Measurements from ENCODE around the gene RBM26. TPM values are rescaled to one million over a fixed set of nuclear protein-coding genes. Genes with fewer than 3 reads are reported as not detected.

The RBM26 gene, protein sequence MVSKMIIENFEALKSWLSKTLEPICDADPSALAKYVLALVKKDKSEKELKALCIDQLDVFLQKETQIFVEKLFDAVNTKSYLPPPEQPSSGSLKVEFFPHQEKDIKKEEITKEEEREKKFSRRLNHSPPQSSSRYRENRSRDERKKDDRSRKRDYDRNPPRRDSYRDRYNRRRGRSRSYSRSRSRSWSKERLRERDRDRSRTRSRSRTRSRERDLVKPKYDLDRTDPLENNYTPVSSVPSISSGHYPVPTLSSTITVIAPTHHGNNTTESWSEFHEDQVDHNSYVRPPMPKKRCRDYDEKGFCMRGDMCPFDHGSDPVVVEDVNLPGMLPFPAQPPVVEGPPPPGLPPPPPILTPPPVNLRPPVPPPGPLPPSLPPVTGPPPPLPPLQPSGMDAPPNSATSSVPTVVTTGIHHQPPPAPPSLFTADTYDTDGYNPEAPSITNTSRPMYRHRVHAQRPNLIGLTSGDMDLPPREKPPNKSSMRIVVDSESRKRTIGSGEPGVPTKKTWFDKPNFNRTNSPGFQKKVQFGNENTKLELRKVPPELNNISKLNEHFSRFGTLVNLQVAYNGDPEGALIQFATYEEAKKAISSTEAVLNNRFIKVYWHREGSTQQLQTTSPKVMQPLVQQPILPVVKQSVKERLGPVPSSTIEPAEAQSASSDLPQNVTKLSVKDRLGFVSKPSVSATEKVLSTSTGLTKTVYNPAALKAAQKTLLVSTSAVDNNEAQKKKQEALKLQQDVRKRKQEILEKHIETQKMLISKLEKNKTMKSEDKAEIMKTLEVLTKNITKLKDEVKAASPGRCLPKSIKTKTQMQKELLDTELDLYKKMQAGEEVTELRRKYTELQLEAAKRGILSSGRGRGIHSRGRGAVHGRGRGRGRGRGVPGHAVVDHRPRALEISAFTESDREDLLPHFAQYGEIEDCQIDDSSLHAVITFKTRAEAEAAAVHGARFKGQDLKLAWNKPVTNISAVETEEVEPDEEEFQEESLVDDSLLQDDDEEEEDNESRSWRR
- 40.7 and 43.2 TPM in 2 replicates for total RNA-seq
- polyA plus RNA-seq (2012): 14.2 TPM

DNA sequence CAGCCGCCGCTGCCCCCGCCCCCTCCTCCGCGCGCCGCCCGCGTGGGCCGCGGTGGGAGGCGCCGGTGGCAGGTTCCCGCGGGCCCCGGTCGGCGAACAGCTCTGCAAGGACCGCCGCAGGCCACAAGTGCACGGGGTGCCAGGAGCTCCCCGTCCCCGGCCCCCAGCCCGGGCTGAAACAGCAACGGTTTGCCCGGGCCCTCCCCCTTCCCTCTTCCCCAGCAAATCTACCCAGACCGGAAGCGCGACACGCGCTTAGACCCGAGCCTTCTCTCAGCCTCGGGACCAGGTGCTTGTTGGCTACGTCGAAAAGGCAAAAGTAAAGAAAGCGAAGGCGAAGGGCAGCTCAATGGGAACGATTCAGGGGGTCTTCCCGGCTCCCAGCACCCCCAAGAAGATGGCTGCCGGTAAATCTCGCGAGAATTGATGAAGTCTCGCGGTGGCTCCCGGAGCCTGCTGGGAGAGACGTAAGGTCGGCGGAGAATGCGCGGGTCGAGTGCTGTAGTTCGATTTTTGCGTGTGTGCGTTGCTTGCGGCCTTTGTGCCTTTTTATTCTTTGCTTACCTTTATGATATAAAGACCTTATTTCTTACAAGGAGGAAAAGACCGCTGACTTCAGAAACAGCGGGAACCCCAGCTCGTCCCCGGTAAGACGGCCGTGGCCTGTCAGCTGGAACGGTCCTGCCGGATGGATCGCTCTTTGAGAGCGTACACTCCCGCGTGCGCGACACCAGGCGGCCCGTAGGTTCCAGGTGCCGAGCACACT lies at the start of gene RBM26:
Gene RBM26, minus strand, starts transcription at position 425 of the 766 bp plus-strand sequence. CDS start 481 bp downstream, outside the sequence.
- peak; percentile 98 for DNase-seq (ENCODE audit: low read depth)

DNA sequence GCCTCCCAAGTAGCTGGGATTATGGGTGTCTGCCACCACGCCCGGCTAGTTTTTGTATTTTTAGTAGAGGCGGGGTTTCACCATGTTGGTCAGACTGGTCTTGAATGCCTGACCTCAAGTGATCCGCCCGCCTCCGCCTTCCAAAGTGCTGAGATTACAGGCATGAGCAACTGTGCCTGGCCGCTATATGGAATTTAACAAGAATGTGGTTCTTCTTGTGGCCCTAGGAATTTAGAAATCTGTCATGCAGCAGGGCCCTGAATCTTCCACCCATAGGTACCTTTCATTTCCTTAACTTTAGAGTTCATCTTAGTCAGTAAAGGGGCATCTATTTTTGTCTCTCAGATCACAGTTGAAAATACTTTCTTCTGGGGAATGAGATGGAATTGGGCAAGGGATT lies 49.3 kb upstream of the RBM26 start:
- peak; percentile 53 for DNase-seq (ENCODE audit: low read depth)

DNA sequence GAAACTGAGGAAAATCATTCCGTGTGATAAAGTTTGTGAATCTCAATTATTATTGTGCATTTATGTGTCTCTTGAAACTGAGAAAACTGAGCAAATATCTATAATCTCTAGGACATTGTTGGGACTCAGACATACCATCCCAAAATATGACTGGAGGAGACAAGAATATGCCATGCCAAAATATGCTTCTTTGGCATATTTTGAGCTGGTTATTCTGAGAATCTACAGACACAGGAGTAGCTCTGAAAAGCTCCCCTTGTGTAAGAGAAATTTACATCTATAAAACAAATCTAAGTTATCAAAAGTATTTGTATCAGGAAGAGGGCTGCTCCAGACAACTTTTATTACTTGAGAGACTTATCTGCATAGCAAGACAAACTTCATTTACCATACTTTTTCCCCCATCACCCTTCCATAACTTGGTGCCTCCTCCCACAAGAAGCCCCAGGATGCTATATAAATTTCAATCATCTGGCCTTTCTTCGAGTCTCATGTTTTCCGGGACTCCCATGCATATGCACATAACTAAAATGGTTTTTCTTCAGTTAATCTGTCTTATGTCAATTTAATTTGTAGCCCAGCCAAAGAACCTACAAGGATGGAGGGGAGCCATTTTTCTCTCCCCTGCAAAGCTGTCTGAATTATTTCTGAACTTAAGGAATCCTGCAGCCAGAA lies 46.3 kb upstream of the RBM26 start:
- DNase-seq (ENCODE audit: low read depth): no peak

DNA sequence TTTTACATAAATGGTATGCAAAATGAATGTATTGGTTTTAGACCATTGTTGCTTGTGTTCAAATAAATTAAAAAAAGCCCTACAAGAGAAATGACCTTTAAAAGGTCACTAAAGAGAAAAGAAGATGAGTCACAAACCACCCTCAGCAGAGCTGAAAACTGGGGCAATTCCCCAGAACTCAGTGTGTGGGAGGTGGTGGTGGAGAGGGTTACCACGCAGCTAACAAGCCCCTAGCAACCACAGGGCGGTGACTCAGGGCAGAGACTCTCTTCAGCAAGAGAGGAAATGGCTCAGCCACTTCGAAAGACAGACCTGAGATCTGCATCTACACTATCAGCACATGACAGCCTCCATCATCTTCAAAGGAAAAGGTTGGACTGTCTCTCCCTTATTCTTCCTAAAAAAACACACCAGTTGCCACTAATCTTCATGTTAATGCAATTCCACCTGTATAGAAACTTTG lies 45.5 kb upstream of the RBM26 start:
- peak; percentile 53 for DNase-seq (ENCODE audit: low read depth)

DNA sequence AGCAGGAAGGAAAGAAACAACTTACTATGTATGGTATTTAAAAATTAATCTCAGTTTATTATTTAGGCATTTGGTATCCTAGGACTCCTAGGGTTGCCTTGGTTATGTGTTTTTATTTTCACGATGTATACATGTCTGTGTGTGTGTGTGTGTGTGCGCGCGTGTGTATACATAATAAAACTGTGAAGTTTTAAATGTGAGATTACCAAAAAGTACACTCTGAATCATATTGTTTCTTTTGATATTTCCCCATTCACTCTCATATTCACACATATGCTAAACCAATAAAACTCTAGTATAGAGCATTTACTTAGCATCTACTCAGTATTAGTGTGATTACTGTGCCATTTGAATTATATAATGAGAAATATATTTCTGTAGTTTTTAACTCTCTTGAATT lies 44.1 kb upstream of the RBM26 start:
- no peak for DNase-seq (ENCODE audit: low read depth)

DNA sequence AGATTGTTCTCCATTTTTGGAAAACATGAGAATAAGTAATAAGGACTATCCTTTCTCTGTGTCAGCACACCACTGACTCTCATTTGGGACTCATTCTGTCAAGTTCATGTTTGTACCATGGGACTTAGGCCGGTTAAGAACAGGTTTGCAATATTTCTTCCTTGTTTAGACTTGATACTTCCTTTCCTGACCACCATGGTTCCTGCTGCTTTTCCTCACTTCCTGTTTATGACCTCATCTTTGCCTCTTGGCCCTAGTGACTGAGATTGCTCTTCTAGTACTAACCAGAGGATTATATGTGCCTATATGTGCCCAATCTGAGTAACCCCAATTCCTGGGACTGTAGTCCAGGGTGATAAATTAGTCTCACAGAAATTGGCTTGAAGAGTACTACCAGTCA lies 42.4 kb upstream of the RBM26 start:
- DNase-seq (ENCODE audit: low read depth): no peak

DNA sequence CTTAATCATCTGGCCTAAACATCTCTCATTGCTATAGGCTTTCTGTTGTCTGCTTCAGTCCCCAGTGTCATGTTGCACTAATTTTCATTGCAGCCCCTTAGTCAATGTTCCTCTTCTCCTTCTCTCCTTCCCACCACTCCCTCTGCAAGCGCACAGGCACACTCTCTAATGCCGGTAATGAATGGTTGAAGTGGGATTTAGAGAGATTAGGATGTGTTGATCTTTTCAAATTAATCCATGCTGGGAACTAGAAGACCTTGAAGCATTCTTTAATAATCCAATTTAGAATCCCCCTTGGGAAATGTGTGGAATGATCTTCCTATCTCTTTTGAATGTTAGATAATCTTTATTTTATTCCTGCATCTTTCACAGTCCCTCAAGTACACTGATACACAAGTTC lies 41.7 kb upstream of the RBM26 start:
- no peak for DNase-seq (ENCODE audit: low read depth)

DNA sequence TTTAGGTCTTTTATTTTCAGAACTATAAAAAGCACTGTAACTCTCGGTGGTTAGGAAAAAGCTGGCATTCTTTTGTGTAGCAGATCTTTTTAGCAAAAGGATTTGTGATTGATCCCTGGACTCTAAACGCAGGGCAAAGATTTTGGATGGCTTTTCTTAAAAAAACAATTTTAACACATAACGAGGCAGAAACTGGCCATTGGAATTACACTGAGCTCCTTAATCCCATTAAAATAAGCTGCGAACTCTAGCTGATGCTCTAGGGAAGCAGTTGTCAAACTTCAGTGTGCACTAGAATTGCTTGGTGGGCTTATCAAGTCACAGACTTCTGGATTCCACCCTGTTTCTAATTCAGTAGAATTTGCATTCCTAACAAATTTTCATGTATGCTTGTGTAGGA lies 41.1 kb upstream of the RBM26 start:
- DNase-seq (ENCODE audit: low read depth): no peak

DNA sequence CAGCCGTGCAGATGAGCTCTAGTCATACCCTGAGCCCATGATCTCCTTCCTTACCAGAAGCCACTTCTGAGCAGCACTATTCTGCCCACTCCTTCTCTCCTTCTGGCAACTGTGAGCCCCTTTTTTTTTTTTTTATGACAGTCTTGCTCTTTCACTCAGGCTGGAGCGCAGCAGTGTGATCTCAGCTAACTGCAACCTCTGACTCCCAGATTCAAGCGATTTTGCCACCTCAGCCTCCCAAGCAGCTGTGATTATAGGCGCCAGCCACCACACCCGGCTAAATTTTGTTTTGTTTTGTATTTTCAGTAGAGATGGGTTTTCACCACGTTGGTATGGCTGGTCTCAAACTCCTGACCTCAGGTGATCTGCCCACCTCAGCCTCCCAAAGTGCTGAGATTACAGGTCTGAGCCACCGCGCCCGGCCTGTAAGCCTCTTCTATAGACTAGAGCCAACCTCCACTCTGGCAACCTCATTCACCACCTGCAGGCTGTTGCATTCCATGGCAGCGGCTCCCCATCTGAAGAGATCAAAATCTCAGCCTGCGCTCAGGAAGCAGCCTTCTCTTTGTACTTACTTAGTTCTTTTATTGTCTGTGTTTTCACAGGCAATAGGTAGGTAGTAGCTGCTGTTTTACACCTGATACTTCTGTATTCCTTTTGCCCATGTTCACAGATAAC lies 40.1 kb upstream of the RBM26 start:
- no peak for DNase-seq (ENCODE audit: low read depth)

DNA sequence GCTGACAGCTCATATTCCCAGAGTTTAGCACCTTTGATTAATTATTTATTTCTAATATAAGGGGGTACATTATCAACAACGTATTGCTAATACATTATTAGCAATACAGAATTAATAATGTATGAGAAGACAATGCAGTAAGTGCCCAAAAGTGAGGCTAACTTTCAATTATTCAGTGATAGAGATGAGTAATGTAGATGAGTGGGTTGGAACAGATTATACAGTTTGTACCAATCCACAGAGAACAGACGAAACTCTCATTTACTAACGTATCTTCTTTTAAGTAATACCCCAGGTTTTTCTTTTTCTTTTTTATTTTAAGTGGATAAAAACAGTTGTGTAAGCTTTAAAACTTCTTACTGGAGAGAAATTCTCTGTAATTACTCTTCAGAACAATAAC lies 36.7 kb upstream of the RBM26 start:
- no peak for DNase-seq (ENCODE audit: low read depth)

DNA sequence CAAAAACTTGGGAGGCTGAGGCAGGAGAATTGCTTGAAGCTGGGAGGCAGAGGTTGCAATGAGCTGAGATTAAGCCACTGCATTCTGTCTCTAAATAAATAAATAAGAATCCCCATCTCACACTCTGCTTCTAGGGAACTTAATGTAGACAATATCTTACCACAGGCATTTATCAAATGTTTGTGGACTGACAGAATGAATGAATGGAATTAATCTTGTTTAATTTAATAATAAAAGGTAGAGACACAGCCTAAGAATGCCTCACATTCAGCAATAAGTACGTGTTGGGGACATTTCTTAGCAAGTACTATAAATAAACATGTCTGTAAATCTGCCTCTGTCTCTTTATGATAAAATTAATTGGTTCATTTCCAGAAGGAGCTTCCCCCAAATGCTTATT lies 36.2 kb upstream of the RBM26 start:
- DNase-seq (ENCODE audit: low read depth): no peak

DNA sequence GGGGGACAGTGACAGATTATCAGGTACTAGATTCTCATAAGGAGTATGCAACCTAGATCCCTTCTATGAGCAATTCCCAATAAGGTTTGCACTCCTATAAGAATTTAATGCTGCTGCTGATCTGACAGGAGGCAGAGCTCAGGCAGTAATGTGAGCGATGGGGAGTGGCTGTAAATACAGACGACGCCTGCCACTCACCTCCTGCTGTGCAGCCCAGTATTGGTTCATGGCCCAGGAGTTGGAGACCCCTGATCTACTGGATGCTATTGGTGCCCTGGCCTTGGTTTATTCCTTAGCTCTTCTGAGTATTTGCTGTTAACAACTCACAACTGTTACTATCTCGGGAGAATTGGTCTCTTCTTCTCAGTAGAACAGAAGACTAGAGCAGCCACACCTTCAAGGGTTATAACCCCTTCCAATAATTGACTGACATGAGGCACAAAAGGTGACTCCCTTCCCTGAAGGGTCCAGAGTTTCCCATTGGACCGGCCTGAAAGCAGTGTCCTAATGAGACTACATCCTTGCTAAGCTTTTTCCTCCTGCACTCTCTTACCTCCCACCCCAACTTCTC lies 35.0 kb upstream of the RBM26 start:
- DNase-seq (ENCODE audit: low read depth): no peak

DNA sequence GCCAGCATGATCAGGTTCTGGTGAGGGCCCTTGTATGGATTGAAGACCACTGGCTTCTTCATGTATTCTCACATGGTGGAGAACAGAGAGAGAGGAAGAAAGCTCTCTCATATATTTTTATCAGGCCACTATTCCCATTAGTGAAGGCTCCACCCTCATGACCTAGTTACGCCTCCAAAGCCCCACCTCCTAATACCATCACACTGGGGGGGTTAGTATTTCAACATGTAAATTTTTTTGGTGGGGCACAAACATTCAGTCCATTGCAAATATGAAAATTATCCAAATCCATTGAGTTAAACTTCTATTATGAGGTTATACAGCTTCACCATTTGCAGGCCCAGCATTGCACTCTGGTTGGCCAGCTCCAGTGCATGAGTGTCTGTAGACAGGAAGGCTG lies 33.2 kb upstream of the RBM26 start:
- no peak for DNase-seq (ENCODE audit: low read depth)

DNA sequence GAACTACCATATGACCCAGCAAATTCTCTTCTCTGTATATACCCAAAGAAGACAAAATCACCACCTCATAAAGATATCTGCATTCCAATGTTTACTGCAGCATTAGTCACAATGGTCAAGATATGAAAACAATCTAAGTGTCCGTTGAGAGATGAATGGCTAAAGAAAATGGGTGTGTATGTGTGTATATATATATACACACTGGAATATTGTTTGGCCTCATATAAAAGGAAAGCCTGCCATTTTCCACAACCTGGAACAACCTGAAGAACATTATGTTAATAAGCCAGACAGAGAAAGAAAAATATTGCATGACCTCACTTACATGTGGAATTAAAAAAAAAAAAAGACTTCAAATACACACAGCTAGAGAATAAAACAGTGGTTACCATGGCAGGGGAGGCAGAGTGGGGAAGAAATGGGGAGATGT lies 29.5 kb upstream of the RBM26 start:
- DNase-seq (ENCODE audit: low read depth): peak; percentile 4

DNA sequence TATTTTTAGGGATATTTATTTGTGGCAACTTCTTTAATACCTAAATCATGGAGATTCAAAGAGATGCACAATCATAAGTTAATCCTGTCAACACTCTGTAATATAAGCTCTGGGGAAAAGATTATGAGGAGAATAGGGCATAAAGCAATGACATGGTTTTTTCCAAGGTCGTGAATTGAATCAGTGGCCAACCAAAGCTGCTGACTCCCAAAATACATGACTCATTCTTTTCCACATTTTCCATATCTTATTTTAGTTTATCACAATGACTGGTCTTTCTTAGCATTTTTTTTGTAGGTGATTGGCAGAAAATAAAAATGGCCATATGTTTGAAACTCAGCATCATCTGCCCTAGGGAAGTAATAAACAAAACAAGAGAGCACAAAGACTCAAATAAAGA lies 28.5 kb upstream of the RBM26 start:
- DNase-seq (ENCODE audit: low read depth): peak; percentile 59

DNA sequence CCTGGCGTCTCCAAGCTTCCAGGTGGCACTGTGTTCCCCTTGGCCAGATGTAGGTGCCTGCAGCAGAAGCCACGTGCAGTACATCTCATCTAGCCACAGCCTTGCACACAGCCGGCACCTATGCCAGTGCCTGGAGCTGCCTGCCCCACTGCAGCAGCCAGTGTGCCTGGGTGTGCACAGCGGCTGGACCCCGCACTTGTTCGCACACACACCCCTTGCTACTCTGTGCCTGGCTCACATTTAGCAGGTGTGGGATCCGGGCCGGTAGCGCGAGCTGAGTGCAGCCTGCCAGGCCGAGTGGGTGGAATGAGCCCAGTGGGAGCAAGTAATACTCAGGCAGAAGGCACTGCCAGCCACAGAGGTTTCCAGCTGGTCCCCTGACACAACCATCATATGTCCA lies 26.9 kb upstream of the RBM26 start:
- no peak for DNase-seq (ENCODE audit: low read depth)

DNA sequence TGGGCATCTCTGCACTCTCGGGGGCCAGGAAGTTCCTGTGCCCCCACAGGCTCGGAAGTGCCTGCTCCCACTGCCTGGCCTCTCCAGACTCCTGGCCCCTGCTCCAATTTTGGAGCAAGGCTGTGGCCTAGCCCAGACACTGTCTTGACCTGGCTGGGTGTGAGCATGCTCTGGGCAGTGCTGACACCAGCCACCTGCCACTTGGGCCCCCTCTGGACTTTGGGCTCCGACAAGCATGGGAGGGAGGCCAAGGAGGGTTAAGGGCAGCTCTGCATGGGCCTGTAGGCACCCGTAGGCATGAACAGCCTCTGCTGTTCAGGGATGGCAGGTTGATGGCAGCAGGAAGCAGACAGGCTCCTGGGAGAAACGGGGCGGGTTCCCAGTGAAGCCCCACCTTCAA lies 26.0 kb upstream of the RBM26 start:
- no peak for DNase-seq (ENCODE audit: low read depth)

DNA sequence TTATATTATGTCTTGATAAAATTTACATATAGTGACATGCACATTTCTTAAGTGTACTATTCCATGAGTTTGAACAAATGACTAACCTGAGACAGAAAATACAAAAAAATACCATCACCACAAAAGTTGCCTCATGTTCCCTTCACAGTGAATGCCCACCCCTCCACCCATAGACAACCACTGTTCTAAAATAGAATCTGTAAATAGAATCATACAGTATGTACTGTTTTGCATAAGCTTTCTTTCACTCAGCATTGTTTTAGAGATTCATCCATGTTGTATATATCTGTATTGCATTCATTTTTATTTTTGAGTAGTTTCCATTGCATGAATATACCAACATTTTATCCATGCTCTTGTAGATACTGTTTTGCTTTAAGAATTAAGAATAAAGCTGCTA lies 23.3 kb upstream of the RBM26 start:
- DNase-seq (ENCODE audit: low read depth): no peak

DNA sequence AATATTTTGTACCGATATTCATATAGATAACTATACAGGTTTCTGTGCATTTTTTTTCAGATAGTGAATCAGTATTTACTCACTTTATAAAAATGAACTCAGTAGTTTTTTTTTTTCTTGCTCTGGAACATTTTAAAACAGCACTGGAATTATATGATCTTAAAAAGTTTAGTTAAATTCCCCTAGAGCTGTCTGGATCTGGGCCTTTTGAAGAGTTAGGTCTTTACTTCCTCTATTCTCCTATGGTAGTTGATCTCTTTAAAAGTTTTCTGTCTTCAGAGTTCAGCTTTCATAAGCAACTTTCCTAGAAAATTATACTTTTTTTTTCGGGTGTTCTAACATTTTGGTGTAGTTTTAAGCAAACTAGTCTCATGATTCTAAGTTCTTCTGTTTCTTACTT lies 21.8 kb upstream of the RBM26 start:
- no peak for DNase-seq (ENCODE audit: low read depth)

DNA sequence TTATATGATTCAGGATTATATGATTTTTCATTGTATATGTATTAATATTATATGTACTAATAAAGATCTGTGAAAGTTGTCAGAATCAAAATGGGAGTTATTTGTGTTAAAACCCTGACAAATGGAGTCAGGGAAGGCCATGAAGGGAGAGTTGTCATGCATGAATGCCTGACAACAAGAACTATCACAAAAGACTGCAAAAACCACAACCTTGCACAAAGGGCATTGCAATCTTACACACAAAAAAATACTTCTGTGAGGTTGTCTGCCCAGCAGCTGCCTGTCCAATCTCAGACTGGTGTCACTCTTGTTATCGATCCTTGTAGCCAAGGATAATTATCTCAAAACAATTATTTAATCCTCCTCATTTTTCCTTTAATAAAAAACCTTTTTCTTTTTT lies 21.2 kb upstream of the RBM26 start:
- DNase-seq (ENCODE audit: low read depth): no peak

Measured in myocyte (in vitro differentiated cells).